ENCODE results near the gene ANXA11. TPM values are rescaled to one million over a fixed set of nuclear protein-coding genes. Genes with fewer than 3 reads are reported as not detected.
"Not testable (repeated sequence)": the region's sequence is repeated elsewhere in the genome, so short reads cannot be mapped to it uniquely, and the experiment has no call there.

Gene ANXA11
- total RNA-seq, 2 donors from 2014 or later: 271 to 353 TPM

DNA sequence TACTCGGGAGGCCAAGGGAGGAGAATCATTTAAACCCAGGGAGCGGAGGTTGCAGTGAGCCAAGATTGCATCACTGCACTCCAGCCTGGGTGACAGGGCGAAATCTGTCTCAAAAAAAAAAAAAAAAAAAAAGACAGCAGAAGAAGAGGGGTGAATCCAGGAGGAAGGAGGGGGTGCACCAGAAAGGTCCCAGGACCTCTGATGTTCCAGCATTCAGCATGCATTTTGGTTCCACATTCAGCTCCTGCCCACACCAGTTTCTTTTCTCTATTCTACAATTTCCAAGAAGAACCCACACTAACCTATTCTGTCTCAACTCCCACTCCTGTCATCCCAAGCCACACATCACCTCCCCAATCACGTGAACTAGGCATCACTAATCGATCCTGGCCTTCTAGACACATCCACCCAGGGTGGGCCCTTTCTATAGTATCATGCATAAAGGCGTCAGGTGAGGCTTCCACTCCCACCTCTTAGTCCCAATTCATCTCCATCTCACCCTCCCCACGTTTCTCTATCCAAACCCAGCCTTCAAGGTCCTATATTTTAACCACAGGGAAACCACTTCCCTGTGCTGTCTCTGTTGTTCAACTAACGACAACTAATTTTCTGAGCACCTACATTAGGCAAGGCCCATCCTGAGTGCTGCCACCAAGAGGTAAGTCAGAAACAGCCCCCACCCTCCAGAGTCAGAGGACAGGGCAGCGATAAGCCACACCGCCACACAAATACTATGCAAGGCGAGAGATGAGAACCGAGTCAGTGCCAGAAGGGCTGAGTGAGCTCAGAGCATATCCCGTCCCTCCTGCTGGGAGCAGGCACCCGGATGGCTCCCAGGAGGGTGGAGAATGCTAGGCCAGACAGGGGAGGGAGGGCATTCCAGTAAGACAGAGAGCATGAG is 2.2 kb downstream of the ANXA11 start:
- Histone ChIP-seq H3K9ac (ENCODE audit: low read depth in 2 of 2, low read length in 2 of 2) (peak overlapping the region; percentile 96 to 99), H3K27ac (peak overlapping the region; percentile 99), H3K4me1 (peaks cover 53% of the 10 kb centered on the region), H3K36me3 (no peaks in the 10 kb centered on the region), H3K27me3 (no peaks in the 10 kb centered on the region), H3K4me3 (peak overlapping the region; percentile 88), H3K9me3 (no peaks in the 10 kb centered on the region)
- intact Hi-C loops (cut with DNase I): loop anchor here (5.0 kb wide), 1 partner anchor 41 kb away; no protein-coding TSS in a partner anchor
- DNase-seq: peak; percentile 75
- TF ChIP-seq, protein P1, sequence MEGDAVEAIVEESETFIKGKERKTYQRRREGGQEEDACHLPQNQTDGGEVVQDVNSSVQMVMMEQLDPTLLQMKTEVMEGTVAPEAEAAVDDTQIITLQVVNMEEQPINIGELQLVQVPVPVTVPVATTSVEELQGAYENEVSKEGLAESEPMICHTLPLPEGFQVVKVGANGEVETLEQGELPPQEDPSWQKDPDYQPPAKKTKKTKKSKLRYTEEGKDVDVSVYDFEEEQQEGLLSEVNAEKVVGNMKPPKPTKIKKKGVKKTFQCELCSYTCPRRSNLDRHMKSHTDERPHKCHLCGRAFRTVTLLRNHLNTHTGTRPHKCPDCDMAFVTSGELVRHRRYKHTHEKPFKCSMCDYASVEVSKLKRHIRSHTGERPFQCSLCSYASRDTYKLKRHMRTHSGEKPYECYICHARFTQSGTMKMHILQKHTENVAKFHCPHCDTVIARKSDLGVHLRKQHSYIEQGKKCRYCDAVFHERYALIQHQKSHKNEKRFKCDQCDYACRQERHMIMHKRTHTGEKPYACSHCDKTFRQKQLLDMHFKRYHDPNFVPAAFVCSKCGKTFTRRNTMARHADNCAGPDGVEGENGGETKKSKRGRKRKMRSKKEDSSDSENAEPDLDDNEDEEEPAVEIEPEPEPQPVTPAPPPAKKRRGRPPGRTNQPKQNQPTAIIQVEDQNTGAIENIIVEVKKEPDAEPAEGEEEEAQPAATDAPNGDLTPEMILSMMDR (IDR thresholded peaks at IDR 0.05): no peak

DNA sequence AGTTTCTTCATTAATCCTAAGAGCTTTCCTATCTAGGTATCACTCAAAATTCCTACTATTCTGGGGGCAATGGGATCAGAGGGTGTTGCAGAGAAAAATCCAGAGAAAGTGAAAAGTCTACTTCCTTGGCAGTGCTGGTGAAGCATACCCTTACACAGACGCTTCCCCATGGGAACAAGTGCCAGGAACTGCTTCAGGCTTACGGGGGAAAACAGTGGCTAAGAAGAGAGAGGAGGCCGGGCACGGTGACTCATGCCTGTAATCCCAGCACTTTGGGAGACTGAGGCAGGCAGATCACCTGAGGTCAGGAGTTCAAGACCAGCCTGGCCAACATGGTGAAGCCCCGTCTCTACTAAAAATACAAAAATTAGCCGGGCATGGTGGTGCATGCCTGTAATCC is 2.8 kb downstream of the ANXA11 start:
- not testable (repeated sequence) for H3K36me3 ChIP-seq, DNase-seq, H3K4me3 ChIP-seq, H3K9me3 ChIP-seq, H3K27me3 ChIP-seq
- Histone ChIP-seq H3K9ac (ENCODE audit: low read depth in 2 of 2, low read length in 2 of 2) (peak overlapping the region in 1 of 2 donors; percentile 99), H3K27ac (peak overlapping the region; percentile 99), H3K4me1 (peaks cover 59% of the 10 kb centered on the region)
- intact Hi-C loops (cut with DNase I): loop anchor here (5.0 kb wide), 1 partner anchor 40 kb away; no protein-coding TSS in a partner anchor

DNA sequence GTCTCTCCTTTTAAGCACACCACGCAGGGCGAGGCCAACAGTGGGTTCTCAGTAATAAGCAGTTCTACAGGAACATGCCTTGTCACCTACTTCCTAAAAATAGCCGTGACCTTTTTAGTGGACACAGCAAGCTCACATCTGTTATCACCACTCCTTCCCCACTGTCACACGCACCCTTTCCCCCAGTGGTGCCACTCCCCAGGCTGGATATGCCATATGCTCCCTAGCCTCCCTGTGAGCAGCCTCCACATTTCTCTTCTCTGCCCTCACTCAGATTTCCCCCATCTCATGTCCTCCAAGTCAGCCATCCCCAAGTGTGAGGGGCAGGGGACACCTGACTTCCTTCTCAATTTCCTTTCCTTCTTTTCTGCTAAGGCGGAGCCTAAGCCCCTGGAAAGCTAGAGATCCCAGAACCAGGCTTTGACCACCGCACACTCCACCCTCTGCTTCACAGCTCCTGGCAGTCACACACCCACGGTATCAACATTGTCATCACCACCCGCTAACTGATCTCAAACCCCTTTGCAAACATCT is 3.7 kb downstream of the ANXA11 start:
- TF ChIP-seq, protein P1 (IDR thresholded peaks at IDR 0.05): no peak
- Histone ChIP-seq H3K9me3 (no peaks in the 10 kb centered on the region), H3K36me3 (no peaks in the 10 kb centered on the region), H3K27me3 (no peaks in the 10 kb centered on the region), H3K4me1 (peaks cover 62% of the 10 kb centered on the region), H3K9ac (ENCODE audit: low read depth in 2 of 2, low read length in 2 of 2) (peak overlapping the region; percentile 33 to 79), H3K4me3 (no peak overlapping the region), H3K27ac (peak overlapping the region; percentile 99)
- DNase-seq: no peak
- intact Hi-C loops (cut with DNase I): loop anchor here (5.0 kb wide), 1 partner anchor 39 kb away; no protein-coding TSS in a partner anchor

DNA sequence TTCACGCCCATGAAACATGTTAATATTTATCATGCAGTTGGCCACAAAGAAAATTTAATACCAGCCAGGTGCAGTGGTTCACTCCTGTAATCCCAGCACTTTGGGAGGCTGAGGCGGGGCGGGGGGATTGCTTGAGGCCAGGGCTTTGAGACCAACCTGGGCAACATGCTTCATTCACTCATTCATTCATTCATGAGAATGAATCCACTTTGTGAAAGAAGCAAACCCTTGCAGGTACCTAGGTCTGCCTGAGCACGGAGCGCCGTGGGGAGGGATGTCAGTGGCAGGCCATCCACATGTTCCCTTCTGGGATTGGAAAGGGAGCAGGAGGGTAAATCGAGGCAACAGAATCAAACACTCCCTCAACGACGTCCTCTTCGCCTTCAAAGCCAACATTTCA is 4.7 kb downstream of the ANXA11 start:
- no peak overlapping the region for H3K4me3 ChIP-seq

DNA sequence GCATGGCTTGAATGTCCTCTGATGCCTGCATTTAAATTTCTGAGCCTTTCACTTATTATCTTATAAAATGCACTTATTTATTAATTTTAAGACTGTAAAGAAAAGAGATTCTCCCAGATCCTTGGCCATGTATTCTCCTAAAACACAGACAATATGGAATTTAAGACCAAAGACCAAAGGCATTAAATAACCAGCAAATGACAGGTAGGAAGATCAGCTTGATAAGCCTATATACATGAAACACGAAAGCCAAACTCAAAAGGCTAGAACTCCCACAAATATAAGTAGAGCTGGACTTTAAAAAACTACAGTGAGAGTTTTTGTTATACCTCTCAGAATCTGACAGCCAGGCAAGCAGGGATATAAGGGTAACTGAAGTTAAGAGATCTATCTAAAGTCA is 5.1 kb downstream of the ANXA11 start:
- Histone ChIP-seq H3K4me1 (peaks cover 60% of the 10 kb centered on the region), H3K27me3 (no peaks in the 10 kb centered on the region), H3K9me3 (no peaks in the 10 kb centered on the region), H3K36me3 (no peaks in the 10 kb centered on the region), H3K9ac (ENCODE audit: low read depth in 2 of 2, low read length in 2 of 2) (peak overlapping the region in 1 of 2 donors; percentile 79), H3K27ac (peak overlapping the region; percentile 99), H3K4me3 (no peak overlapping the region)
- TF ChIP-seq, protein P1 (IDR thresholded peaks at IDR 0.05): no peak
- no peak for DNase-seq
- intact Hi-C loops (cut with DNase I): loop anchor here (5.0 kb wide), 1 partner anchor 38 kb away; no protein-coding TSS in a partner anchor

More for the DNA sequence above, 4.7 kb downstream of the ANXA11 start:
- no peak for DNase-seq
- peak overlapping the region; percentile 99 for H3K27ac ChIP-seq
- no peaks in the 10 kb centered on the region for H3K27me3 ChIP-seq
- intact Hi-C loops (cut with DNase I): loop anchor here (5.0 kb wide), 1 partner anchor 38 kb away; no protein-coding TSS in a partner anchor
- H3K36me3 ChIP-seq: no peaks in the 10 kb centered on the region
- no peaks in the 10 kb centered on the region for H3K9me3 ChIP-seq
- peak overlapping the region; percentile 19 to 79 for H3K9ac ChIP-seq (ENCODE audit: low read depth in 2 of 2, low read length in 2 of 2)
- peaks cover 58% of the 10 kb centered on the region for H3K4me1 ChIP-seq
- TF ChIP-seq, protein P1 (IDR thresholded peaks at IDR 0.05): no peak

Measured in colonic mucosa (tissue), 4 donors.